Measurements from ENCODE around the gene KIF1A. TPM values are rescaled to one million over a fixed set of nuclear protein-coding genes. Genes with fewer than 3 reads are reported as not detected.

The KIF1A gene
- 10.2 TPM for total RNA-seq
- long read RNA-seq, partial matches to known transcripts: 5 of 10 reads
- long read RNA-seq, other reads (novel, unspliced or antisense): 5 of 10 reads

DNA sequence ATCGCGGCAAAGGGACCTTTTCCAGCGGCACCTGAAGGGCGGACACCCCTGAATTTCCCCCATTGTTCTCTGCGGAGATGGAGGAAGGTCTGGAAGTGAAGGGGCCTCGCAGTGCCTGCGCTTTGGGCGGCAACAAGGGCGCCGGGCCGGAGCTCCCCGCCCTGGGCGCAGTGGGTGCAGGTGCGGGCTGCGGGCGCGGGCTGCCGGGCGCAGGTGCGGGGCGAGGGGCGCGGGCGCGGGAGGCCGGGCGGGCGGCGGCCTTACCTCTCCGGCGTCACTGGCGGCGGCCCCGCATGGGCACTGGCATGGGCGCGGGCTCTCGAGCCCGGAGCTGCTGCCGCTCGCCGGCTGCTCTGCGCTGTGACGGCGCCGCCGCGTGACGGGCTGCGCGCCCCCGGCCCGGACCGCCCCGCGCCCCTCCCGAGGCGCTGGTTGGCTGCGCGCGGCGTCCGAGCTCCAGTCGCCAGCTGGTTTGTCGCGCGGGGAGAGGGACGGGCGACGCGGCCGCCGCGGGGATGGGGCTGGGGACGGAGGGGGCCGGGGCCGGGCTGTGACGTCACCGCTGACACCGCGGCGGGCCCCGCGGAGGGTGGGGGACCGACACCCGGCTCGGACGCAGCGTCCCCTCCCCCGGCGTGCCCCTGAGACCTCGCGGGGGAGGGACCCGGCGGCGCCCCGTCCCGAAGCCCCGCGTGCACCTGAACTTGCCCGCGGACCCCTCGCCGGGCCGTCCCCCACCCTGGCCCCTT lies at the start of gene KIF1A:
KIF1A (minus strand) TSS at position 362 of the 749 bp plus-strand sequence. CDS start 22,467 bp downstream, outside the sequence.
- no peak for DNase-seq (ENCODE audit: low spot score)
- intact Hi-C loops (cut with DNase I): no loop called here

GRCh38 chr2:240869109-240869955 lies 49.3 kb upstream of the KIF1A start:
- intact Hi-C loops (cut with DNase I): no loop called here
- DNase-seq (ENCODE audit: low spot score): no peak

GRCh38 chr2:240868286-240869108 lies 48.5 kb upstream of the KIF1A start, which contains the start of gene AGXT:
TSS of gene AGXT (plus strand) at chr2:240868824. CDS start at chr2:240868866, 42 bp downstream.
- intact Hi-C loops (cut with DNase I): no loop called here
- no peak for DNase-seq (ENCODE audit: low spot score)

DNA sequence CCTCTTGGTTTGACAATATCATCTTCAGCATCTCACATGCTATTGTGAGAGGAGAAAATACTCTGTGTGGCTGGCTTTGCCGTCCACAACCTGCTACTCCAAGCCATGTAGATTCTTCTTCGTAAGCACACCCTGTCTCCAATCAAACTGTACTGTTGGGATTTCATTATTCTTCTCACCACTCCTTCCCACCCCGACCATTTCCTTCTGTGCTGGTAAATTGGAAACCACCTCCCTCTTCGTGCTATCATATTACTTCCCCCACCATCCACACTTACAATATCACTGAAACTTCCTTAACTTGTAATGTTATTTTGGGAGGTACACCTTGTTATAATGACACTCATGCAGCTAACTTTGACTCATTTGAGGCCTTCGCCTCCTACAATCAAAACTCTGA lies 45.4 kb upstream of the KIF1A start:
- intact Hi-C loops (cut with DNase I): no loop called here
- no peak for DNase-seq (ENCODE audit: low spot score)

DNA sequence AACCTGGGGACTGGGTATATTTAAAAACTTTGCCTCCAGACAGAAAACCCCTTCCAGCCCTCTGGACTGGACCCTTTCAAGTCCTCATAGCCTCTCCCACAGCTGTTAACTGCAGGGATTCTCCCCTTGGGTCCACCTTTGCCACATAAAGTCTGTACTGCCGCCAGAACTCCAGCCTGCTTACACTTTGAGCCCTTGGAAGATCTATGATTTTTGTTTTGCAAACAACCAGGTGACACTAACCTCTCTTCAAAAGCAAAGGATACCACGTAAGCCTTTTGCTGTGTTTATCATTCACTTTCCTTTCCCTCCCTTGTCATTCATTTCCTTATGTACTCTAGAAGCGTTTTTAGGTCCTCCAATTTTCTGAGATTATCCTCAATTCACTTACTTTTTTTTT lies 44.5 kb upstream of the KIF1A start:
- no peak for DNase-seq (ENCODE audit: low spot score)
- intact Hi-C loops (cut with DNase I): no loop called here

- no peak for DNase-seq (ENCODE audit: low spot score)
- intact Hi-C loops (cut with DNase I): no loop called here
These were observed 41.5 kb upstream of the KIF1A start for GRCh38 chr2:240861547-240861946.

GRCh38 chr2:240858871-240859270 lies 38.9 kb upstream of the KIF1A start:
- intact Hi-C loops (cut with DNase I): no loop called here
- DNase-seq (ENCODE audit: low spot score): no peak

DNA sequence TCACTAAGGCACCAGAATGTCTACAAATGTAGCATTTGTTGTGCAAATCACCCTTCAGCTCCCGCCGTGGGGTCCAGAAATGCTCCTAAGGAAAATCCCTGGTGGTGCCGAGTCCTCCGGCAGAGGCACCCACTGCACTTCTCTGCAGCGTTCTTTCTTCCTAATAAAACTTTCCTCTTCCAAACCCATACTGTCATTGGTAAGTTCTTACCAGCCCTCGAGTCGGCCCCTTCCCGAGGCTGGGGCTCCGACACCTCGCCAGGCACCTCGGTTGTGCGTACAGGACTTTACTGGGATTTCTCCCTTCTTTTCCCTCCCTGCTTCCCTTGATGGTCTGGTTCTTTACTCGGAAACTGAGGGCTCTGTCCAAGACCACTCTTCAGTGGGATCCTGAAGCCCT lies 38.3 kb upstream of the KIF1A start:
- no peak for DNase-seq (ENCODE audit: low spot score)
- intact Hi-C loops (cut with DNase I): no loop called here

DNA sequence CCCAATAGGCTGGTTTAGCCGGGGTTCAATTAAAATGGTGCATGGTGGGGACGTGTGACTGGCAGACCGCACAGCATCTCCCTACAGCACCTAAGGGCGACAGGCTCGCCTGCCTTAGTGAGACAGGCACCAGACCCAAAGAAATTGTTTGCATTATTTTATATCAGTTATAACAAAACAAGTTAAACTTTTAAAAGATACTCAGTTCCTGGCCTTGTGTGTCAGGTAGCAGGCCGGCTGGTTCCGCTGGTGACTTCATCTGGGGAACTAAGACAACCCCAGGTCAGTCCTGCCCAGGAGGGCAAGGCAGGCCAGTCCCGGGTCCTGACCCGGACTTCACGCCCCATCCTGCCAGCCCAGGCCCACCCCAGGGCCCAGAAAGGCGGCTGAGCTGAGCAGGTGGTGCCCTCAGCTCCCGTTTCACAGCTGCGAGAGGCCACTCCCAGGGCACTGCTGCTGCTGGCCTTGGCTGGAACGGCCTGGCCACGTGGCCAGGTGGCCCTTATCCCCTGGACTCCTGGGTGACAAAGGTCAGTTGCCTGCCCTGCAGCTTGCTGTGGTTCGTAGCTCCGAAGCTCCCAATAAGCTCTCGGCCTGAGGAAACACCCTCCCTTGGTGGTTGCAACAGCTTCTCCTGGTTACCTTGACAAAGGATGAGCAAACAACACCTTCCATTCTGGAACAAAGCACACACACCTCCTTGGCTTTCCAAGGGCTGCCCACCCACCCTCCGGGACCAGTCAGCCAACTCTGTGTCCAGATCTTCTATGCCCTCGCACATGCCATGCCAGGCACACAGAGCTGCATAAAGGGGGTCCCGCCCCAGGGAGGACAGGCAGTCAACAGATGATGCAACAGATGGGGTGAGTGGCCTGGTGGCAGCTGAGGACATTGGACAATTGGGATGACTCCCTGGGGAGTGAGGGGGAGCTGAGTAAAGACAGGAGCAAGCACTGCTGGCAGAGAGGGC lies 37.3 kb upstream of the KIF1A start:
- intact Hi-C loops (cut with DNase I): no loop called here
- DNase-seq (ENCODE audit: low spot score): no peak

DNA sequence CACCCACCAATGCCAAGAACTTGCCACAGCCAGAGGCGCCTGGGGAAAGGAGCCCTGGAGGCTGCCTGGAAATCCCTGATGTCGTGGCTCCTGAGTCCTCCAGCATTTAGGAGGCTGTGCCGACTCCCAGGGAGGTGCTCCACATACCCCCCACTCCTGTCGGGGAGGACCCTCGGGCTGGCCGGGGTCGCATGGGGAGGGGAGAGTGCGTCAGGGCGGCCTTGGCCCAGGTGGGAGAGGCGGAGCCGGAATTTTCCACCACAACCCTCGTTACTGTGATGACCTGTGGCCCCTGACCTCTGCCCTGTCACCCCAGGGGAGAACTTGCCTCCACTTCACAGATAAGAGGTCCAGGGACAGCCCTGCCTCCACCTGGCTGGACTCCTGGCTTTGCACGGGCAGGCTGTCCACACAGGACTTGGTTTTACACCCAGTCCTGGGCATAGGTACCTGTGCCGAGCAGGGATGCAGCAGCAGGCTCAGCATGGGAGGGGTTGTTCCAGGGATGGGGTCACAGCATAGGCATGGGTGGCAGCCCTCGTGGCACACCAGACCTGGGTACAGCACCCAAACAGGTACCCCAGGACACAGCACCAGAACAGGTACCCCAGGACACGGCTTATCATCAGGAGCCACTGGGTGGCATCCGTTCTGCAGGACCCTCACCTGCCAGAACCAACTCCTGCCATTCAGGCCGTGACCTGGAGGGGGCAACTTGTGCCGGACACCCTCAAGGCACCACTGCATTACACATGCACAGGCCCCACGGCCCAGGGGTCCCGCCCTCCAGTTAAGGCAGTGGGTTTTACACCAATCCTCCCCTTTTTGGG lies 36.3 kb upstream of the KIF1A start:
- intact Hi-C loops (cut with DNase I): no loop called here
- no peak for DNase-seq (ENCODE audit: low spot score)

DNA sequence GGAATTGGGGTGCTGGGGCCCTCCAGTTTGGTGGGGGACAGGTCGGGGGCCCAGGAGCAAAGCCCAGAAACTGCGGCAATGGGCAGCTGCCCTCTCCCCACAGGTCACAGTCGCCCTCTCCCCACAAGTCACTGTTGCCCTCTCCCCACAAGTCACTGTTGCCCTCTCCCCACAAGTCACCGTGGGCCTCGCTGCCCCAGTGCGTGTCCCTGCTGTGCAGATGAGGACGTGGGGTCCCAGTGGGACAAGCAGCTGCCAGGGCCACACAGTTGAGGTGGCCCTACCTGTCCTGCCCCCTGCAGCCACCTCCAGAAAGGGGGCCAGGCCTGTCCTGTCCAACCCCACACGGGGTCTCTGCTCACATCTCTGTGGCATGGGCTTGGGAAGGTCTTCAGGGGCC lies 35.7 kb upstream of the KIF1A start:
- DNase-seq (ENCODE audit: low spot score): no peak
- intact Hi-C loops (cut with DNase I): no loop called here

GRCh38 chr2:240852671-240853314 lies 32.8 kb upstream of the KIF1A start:
- no peak for DNase-seq (ENCODE audit: low spot score)
- intact Hi-C loops (cut with DNase I): loop anchor here (5.0 kb wide), 3 partner anchors 60 to 225 kb away; no protein-coding TSS in a partner anchor

DNA sequence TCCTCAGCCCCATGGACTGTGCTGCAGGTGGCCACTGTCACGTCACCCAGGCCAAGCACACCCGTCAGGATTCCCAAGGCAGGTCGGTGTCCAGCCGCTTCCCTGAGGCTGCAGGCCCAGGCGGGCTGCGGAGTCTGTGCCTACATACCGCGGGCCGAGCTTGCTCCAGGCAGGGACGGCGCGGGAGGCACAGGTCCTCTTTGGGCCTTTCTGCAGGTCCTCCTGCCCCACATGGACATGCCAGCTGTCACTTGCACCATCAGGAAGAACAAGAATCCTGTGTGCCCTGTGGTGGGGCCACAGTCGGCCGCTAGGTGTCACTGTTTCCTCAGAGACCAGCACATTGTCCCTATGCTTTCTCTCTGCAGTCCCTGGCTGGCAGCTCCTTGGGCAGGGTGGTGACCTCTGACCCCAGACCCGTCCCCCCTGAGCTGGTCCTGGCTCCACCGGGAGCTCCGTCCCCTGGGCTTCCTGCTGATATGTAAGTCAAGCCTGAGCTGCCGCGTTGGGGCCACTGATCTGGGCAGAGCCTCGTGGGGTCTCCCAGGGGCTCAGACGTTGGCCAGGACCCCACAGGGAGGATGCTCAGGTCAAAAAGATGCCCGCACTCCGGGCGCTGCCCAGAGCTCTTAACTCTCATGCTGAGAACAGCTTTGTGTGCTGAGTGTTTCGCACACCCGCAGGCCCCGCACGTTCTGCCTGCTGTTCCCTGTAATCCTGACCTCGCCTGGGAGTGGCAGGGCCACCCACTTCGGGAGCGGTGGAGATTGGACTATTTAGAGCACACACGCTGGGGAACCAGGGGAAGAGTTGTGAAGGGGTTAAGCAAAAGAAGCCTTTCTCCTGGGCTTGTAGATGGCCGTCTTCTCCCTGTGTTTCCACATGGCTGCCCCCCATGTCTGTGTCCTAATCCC lies 31.3 kb upstream of the KIF1A start:
- intact Hi-C loops (cut with DNase I): loop anchor here (5.0 kb wide), 3 partner anchors 61 to 226 kb away; no protein-coding TSS in a partner anchor
- peak; percentile 92 for DNase-seq (ENCODE audit: low spot score)

GRCh38 chr2:240850756-240851077 lies 30.7 kb upstream of the KIF1A start:
- intact Hi-C loops (cut with DNase I): loop anchor here (5.0 kb wide), 3 partner anchors 62 to 227 kb away; no protein-coding TSS in a partner anchor
- DNase-seq (ENCODE audit: low spot score): no peak

GRCh38 chr2:240850026-240850425 lies 30.0 kb upstream of the KIF1A start:
- intact Hi-C loops (cut with DNase I): loop anchor here (5.0 kb wide), 3 partner anchors 62 to 227 kb away; no protein-coding TSS in a partner anchor
- no peak for DNase-seq (ENCODE audit: low spot score)

Data from cardiac septum (tissue), 1 donor.